ENCODE data around the gene AGPAT2.

The AGPAT2 gene

DNA sequence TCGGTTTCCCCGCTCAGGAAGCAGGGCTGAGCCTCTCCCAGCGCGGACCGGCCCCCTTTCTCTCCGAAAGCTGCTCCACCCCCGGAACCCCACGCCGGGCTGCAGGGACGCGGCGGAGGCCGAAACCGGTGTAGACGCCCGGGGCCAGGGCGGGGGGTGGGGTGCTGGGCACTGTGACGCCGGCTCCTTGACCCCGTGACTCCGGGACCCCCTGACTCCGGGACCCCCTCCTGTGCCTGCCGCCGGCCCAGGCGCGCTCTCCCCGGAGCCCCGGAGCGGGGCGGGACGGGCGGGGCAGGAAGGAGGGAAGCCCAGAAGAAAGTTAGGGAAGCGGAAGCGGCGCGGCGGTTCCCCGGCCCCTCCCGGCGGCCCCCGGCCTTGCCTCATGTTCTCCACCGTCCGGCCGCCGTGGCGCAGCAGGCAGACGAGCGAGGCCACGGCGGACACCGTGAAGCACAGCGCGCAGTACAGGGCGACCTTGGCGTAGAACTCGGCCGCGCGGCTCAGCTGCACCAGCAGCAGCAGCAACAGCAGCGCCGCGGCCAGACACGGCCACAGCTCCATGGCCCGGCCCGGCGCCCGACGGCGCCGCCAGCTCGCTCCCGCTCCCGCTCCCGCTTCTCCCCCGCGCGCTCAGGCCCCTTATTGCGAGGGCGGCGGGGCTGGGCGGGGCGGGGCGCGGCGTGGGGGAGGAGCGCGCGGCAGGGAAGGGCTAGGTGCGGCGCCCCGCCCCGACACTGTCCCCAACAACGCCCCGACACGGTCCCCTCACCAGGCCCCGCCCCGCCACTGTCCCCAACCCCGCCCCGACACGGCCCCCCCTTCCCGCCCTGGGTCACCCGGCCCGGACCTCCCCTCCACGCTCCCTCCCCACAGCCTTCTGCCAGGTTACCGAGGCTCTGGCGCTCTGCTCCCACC, at the start of gene AGPAT2:
Gene AGPAT2 (minus strand): TSS at position 664 of the 918 bp plus-strand sequence. CDS start 100 bp downstream, at position 564.
- TF ChIP-seq, protein P1, sequence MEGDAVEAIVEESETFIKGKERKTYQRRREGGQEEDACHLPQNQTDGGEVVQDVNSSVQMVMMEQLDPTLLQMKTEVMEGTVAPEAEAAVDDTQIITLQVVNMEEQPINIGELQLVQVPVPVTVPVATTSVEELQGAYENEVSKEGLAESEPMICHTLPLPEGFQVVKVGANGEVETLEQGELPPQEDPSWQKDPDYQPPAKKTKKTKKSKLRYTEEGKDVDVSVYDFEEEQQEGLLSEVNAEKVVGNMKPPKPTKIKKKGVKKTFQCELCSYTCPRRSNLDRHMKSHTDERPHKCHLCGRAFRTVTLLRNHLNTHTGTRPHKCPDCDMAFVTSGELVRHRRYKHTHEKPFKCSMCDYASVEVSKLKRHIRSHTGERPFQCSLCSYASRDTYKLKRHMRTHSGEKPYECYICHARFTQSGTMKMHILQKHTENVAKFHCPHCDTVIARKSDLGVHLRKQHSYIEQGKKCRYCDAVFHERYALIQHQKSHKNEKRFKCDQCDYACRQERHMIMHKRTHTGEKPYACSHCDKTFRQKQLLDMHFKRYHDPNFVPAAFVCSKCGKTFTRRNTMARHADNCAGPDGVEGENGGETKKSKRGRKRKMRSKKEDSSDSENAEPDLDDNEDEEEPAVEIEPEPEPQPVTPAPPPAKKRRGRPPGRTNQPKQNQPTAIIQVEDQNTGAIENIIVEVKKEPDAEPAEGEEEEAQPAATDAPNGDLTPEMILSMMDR (conservative IDR thresholded peaks at IDR 0.05; ENCODE audit: low read depth), result no peak
- ChIA-PET CTCF (interaction anchor here (0.6 to 2.5 kb wide), 6 partner anchors 8 to 553 kb away, joined by 3 to 22 read pairs (median 4); no protein-coding TSS in a partner anchor), POLR2A (ENCODE audit: low non-redundant PET) (interaction anchor here (1.5 kb wide), 1 partner anchor 34 kb away, joined by 3 read pairs; no protein-coding TSS in a partner anchor)
- peak; percentile 81 for DNase-seq (ENCODE audit: low spot score)
- H3K27ac ChIP-seq, result peak within 1 kb of the TSS; percentile 84

DNA sequence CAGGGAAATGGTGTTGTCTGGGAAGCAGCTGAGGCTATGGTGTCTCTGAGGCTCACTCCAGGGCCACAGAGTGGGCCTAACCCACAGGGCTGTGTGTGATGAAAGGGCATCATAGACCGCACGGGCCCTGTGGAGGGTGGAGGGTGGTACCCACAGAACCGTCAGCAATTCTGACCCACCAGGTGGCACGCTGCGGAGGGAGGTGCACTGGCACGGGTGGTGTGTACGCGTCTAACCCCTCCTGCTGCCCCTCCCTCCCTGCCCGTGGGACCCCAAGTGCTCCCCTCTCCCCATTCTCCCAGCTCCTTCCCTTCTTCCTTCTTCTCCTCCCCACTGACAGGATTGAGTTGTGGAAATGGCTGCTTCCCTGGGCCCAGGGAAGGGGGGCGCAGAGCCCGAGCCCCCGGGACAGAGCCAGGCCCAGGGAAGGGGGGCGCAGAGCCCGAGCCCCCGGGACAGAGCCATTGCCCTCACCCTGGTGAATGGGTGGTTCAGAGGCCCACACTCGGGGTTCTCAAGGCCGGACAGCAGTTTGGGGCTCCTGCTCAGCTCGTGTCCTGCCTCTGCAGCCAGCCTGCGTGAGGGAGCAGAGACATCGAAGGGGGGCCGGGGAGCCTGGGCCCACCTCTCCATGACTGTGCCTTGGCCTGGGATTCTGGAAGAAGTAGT, 48.7 kb upstream of the AGPAT2 start:
- H3K27ac ChIP-seq, result no peak overlapping the region
- ChIA-PET POLR2A (ENCODE audit: low non-redundant PET) (no interaction called here), CTCF (interaction anchor here (0.8 kb wide), 1 partner anchor 25 kb away, joined by 3 read pairs; no protein-coding TSS in a partner anchor)
- DNase-seq (ENCODE audit: low spot score), result no peak
- TF ChIP-seq, protein P1 (conservative IDR thresholded peaks at IDR 0.05; ENCODE audit: low read depth), result no peak

DNA sequence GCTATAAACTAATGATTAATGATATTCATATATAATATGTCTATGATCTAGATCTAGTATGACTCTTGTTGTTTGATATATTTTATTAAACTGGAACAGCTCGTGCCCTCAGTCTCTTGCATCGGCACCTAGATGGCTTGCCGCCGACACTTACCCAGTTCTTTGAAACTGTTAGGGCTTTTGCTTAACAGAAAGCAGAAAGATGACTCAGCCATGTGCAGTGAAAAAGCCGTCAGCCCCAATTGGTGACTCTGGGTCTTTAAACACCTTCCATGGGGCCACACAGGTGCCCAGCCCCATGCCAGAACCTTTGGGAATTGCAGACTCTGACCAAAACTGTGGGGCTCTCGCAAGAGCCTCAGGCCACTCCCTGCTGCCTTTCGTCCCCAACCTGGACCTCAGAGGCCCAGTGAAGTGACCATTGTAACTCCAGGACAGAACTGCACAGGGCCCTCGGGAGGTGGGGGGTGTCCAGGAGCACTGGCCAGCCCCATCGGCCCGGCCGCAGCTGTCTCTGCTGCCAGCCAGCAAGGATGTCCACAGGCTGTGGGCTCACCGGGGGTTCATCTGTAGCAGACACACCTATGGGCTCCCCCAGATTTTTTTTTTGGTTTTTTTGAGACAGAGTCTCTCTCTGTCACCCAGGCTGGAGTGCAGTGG, 47.7 kb upstream of the AGPAT2 start:
- ChIA-PET POLR2A (ENCODE audit: low non-redundant PET) (no interaction called here), CTCF (interaction anchor here (0.5 to 0.7 kb wide), 2 partner anchors 37 to 73 kb away, joined by 3 read pairs; no protein-coding TSS in a partner anchor)
- no peak for DNase-seq (ENCODE audit: low spot score)
- TF ChIP-seq, protein P1 (conservative IDR thresholded peaks at IDR 0.05; ENCODE audit: low read depth), result no peak
- no peak overlapping the region for H3K27ac ChIP-seq

DNA sequence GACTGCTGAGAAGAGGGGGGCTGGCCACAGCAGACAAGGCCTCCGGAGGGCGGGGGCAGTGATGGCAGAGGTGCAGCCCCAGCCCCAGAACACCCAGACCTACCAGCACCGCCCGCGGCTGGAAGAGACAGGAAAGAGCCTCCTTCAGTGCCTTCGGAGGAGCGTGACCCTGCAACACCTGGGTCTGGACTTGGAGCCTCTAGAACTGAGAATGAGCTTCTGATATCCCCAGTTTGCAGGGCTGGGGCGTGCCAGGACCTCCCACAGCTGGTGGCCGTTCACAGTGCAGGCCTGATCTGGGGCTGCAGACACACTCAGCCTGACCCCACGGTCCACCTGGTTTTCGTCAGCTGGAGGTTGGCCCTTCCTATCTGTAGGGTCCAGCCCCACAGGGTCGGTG, 46.4 kb upstream of the AGPAT2 start:
- no peak for DNase-seq (ENCODE audit: low spot score)
- TF ChIP-seq, protein P1 (conservative IDR thresholded peaks at IDR 0.05; ENCODE audit: low read depth), result no peak
- H3K27ac ChIP-seq, result no peak overlapping the region
- CTCF ChIA-PET, result interaction anchor here (0.6 to 1.5 kb wide), 2 partner anchors 62 to 150 kb away, joined by 3 to 5 read pairs; no protein-coding TSS in a partner anchor
- POLR2A ChIA-PET (ENCODE audit: low non-redundant PET), result interaction anchor here (0.5 kb wide), 1 partner anchor 783 kb away, joined by 3 read pairs; no protein-coding TSS in a partner anchor

DNA sequence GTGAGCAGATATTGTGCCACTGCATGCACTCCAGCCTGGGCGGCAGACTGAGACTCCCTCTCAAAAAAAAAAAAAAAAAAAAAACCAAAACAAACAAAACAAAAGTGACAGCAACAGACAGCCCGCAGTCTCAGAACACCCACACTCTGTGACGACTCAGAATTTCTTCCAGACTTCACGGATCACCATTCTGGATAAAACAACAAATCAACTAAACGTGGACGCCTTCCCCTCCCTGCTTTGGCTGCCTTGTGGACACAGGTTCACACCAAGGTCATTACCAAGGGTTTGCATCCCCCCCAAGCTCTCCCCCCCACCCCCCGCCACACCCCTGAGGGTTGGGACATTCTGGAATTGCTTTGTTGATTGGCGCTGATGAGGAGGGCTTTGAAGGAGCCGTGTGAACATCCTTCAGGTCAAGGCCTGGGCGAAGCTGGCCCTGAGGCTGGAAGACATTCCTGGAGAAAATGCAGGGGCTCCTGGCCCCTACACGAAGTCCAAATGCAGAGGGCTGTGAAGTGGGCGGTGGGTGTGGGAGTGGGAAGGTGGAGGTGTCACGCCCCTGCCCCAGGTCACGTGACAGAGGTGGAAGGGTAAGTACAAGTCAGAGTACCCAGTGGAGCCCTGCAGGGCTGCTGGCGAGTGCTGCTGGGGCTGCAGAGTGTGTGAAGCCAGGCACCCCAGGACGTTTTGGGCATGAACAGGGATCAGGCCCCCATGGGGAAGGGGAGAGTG, 45.4 kb upstream of the AGPAT2 start:
- TF ChIP-seq, protein P1 (conservative IDR thresholded peaks at IDR 0.05; ENCODE audit: low read depth), result no peak
- ChIA-PET CTCF (interaction anchor here (1.5 kb wide), 1 partner anchor 61 kb away, joined by 5 read pairs; no protein-coding TSS in a partner anchor), POLR2A (ENCODE audit: low non-redundant PET) (interaction anchor here (0.6 kb wide), 1 partner anchor 108 kb away, joined by 3 read pairs; no protein-coding TSS in a partner anchor)
- H3K27ac ChIP-seq, result peak overlapping the region; percentile 8
- DNase-seq (ENCODE audit: low spot score), result no peak

Measured in RWPE1 (cell line).